K562 (cell line): ENCODE data around the gene ITPRIPL2. TPM values are rescaled to one million over a fixed set of nuclear protein-coding genes. Genes with fewer than 3 reads are reported as not detected.

Experiments
- AFF1 ChIP-seq, 2 experiments: fragments of 450-650 bp; IDR thresholded peaks; 2 replicates each; pipeline ENCODE4 v1.6.1; 2018; ENCODE audit warnings: mild to moderate bottlenecking in 2 of 2, low read depth in 1 of 2; ENCODE audit not compliant: partially characterized antibody in 2 of 2
- ZNF609 ChIP-seq: sonication (generic); formaldehyde crosslinking; IDR thresholded peaks from 2 replicates; pipeline ENCODE4 v1.8.1; 2023; ENCODE audit warnings: missing genetic modification reagents, mild to moderate bottlenecking, borderline replicate concordance
- polyA plus RNA-seq, 8 experiments: library from polyadenylated mRNA; depleted of rRNA in 4 of 8; stranded (reverse) in 5 of 8; unstranded in 3 of 8; fragments of >200 nt; fragmentation: Nextera tagmentation in 2 of 8; fragmentation: Illumina TruSeq in 1 of 8; extraction: Ambion mirVana in 2 of 8; extraction: Trizol in 1 of 8; gene quantifications; 2 replicates each; pipeline versions ENCODE4 v1.2.1 to v1.2.3, GENCODE V29; 2011 to 2014; ENCODE audit warnings: inconsistent platforms in 1 of 8, missing spikeins in 1 of 8
- total RNA-seq, 7 experiments: library from RNA; depleted of rRNA in 6 of 7; stranded (reverse); fragments of >200 nt in 6 of 7; fragmentation: Illumina TruSeq in 2 of 7; extraction: Trizol in 2 of 7; gene quantifications; 2 replicates each; pipeline versions ENCODE4 v1.2.1 to v1.2.3, GENCODE V29; 2011 to 2021; ENCODE audit warnings: low replicate concordance in 1 of 7

ITPRIPL2 gene
- total and polyA plus RNA-seq, 9 of the 15 experiments (the other 6 are each of a cell fraction or from before 2014, with no cell fraction given), result 0.04 to 2.2 (median 0.58) TPM

GRCh38 chr16:19147126-19147525, 33.4 kb downstream of the ITPRIPL2 start (continued):
- TF ChIP-seq AFF1 (IDR thresholded peaks at IDR 0.05; ENCODE audit: low read depth in 1 of 2, partially characterized antibody in 2 of 2), result no peak
- no peak for TF ChIP-seq ZNF609
- TF ChIP-seq, all 486 proteins: peak for 0
